GM10266 (cell line): Measurements from ENCODE around the gene PRICKLE2.

Source experiments
- DNase-seq: peaks from one replicate; pipeline ENCODE4 v3.0.0; 2012; ENCODE audit errors: extremely low spot score
- CTCF ChIP-seq: IDR thresholded peaks from 2 replicates; pipeline ENCODE4 v1.5.1; 2012; ENCODE audit warnings: mild to moderate bottlenecking, low read depth; ENCODE audit not compliant: control insufficient read depth, insufficient read depth; ENCODE audit errors: missing control alignments

PRICKLE2 gene

GRCh38 chr3:64042952-64043351, 182.3 kb downstream of the PRICKLE2 start:
- no peak for DNase-seq
- no peak for TF ChIP-seq CTCF
